ENCODE measurements around the gene CDR2. TPM values are rescaled to one million over a fixed set of nuclear protein-coding genes. Genes with fewer than 3 reads are reported as not detected.

Gene CDR2
- total RNA-seq, 1 donor, result 89.8 TPM

- H3K4me3 ChIP-seq (ENCODE audit: low read length), result no peak overlapping the region
- no peaks in the 10 kb centered on the region for H3K27me3 ChIP-seq (ENCODE audit: insufficient read depth, low read length)
- no peaks in the 10 kb centered on the region for H3K9me3 ChIP-seq (ENCODE audit: low read depth, low read length)
- peaks cover 11% of the 10 kb centered on the region for H3K4me1 ChIP-seq (ENCODE audit: insufficient read depth, low read length)
These were observed 26.1 kb downstream of the CDR2 start for GRCh38 chr16:22348291-22348690.

DNA sequence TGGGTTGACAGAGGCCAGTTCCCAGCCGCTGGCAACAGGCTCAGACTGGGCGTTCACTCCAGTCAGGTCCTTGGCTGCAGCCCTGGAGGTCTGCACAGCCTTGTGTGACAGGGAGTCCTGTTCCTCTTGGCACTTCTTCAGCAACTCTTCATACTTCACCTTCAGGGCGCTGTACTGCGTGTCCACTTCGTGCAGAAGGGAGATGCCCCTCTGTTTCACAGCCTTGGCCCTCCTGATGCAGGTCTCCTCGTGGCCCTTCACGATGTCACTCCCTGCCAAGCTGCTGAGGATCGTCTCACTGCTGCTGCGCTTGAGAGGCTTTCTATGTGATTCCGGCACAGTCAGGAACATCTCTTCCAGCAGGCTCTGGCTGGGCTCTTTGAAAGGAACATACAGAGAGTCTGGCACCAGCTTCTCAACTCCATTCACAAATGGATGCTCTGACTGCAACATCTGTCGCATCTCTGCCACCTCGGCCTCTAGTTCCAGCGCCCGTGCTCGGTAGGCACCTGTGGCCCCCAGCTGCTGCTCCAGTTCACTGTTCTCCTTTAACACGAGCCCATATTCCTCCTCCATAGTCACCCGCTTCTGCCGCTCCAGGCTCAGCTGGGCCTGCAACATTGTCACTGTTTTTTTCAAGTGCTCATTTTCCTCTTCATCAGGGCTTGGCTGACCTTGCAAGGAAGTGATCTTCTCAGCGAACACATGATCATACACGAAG is 27.2 kb downstream of the CDR2 start:
- H3K9me3 ChIP-seq (ENCODE audit: low read depth, low read length), result no peaks in the 10 kb centered on the region
- no peak overlapping the region for H3K4me3 ChIP-seq (ENCODE audit: low read length)
- peaks cover 1% of the 10 kb centered on the region for H3K4me1 ChIP-seq (ENCODE audit: insufficient read depth, low read length)
- H3K27me3 ChIP-seq (ENCODE audit: insufficient read depth, low read length), result no peaks in the 10 kb centered on the region

- no peaks in the 10 kb centered on the region for H3K4me1 ChIP-seq (ENCODE audit: insufficient read depth, low read length)
- H3K4me3 ChIP-seq (ENCODE audit: low read length), result no peak overlapping the region
- no peaks in the 10 kb centered on the region for H3K9me3 ChIP-seq (ENCODE audit: low read depth, low read length)
- no peaks in the 10 kb centered on the region for H3K27me3 ChIP-seq (ENCODE audit: insufficient read depth, low read length)
These were observed 27.9 kb downstream of the CDR2 start for GRCh38 chr16:22346483-22346882.

GRCh38 chr16:22342082-22342481 is 32.3 kb downstream of the CDR2 start:
- Histone ChIP-seq H3K4me3 (ENCODE audit: low read length) (no peak overlapping the region), H3K27me3 (ENCODE audit: insufficient read depth, low read length) (no peaks in the 10 kb centered on the region), H3K9me3 (ENCODE audit: low read depth, low read length) (peaks cover 10% of the 10 kb centered on the region), H3K4me1 (ENCODE audit: insufficient read depth, low read length) (no peaks in the 10 kb centered on the region)

DNA sequence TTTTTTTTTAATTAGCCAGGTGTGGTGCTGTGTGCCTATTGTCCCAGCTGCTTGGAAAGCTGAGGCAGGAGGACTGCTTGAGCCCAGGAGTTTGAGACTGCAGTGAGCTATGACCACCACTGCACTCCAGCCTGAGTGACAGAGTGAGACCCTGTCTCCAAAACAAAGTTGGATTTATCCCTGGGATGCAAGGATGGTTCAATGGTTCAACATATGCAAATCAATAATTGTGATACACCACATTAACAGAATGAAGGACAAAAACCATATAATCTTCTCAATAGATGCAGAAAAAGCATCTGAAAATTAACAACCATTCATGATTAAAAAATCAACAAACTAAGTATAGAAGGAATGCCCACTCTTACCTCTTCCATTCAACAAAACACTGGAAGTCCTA is 33.5 kb downstream of the CDR2 start:
- H3K4me3 ChIP-seq (ENCODE audit: low read length), result no peak overlapping the region
- H3K4me1 ChIP-seq (ENCODE audit: insufficient read depth, low read length), result no peaks in the 10 kb centered on the region
- H3K9me3 ChIP-seq (ENCODE audit: low read depth, low read length), result peaks cover 22% of the 10 kb centered on the region
- no peaks in the 10 kb centered on the region for H3K27me3 ChIP-seq (ENCODE audit: insufficient read depth, low read length)

DNA sequence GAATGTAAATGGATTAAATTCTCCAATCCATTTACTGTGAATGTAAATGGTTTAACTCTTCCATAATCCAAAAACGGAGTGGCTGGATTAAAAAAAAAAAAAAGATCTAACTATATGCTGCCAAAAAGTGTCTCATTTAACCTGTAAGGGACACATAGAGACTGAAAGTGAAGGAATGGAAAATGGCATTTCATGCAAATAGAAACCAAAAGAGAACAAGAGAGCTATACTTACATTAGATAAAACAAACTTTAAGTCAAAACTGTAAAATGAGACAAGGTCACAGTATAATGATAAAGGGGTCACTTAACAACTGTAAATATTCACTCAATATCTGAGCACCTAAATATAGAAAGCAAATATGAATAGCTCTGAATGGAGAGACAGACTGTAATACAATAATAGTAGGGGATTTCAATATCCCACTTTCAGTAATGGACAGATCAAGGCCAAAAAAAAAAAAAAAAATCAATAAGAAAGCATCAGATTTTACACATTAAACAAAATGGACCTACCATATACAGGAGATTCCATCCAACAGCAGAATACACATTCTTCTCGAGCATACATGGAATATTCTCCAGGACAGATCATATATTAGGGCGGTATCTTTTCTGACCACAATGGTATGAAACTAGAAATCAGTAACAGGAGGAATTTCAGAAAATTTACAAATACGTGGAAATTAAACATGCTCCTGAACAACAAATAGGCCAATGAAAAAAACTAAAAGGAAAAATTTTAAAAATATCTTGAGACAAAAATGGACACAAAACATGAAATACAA is 36.4 kb downstream of the CDR2 start:
- peaks cover 23% of the 10 kb centered on the region for H3K9me3 ChIP-seq (ENCODE audit: low read depth, low read length)
- H3K27me3 ChIP-seq (ENCODE audit: insufficient read depth, low read length), result no peaks in the 10 kb centered on the region
- H3K4me3 ChIP-seq (ENCODE audit: low read length), result no peak overlapping the region
- H3K4me1 ChIP-seq (ENCODE audit: insufficient read depth, low read length), result no peaks in the 10 kb centered on the region

GRCh38 chr16:22337045-22337444 is 37.4 kb downstream of the CDR2 start:
- Histone ChIP-seq H3K27me3 (ENCODE audit: insufficient read depth, low read length) (no peaks in the 10 kb centered on the region), H3K4me1 (ENCODE audit: insufficient read depth, low read length) (no peaks in the 10 kb centered on the region), H3K9me3 (ENCODE audit: low read depth, low read length) (peaks cover 23% of the 10 kb centered on the region), H3K4me3 (ENCODE audit: low read length) (no peak overlapping the region)

GRCh38 chr16:22336581-22336980 is 37.8 kb downstream of the CDR2 start:
- no peaks in the 10 kb centered on the region for H3K27me3 ChIP-seq (ENCODE audit: insufficient read depth, low read length)
- H3K4me1 ChIP-seq (ENCODE audit: insufficient read depth, low read length), result no peaks in the 10 kb centered on the region
- no peak overlapping the region for H3K4me3 ChIP-seq (ENCODE audit: low read length)
- peaks cover 23% of the 10 kb centered on the region for H3K9me3 ChIP-seq (ENCODE audit: low read depth, low read length)

DNA sequence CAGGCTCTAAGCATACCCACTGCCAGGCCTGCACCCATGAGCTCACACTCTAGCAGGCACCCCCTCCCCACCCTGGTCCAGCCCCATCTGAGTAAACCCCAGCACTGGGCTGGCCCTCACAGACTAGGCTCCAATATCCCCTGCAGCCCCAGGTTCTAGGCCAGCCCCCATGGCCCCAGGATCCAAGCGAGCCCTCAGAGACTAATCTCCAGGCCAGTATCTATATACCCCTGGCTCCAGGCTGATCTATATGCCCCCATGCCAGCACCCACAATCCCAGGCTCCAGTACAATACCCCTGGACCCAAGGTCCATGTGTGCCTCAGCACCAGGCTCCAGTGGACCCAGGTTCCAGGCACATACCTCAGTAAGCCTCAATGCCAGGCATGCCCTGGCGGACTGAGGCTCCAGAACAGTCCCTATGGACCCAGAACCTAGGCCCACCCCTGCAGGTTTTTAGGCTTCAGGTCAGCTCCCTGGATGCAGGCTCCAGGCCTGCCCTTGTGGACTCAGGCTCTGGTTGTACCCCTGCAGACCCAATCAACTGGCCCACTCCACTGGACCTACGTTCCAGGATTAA is 38.7 kb downstream of the CDR2 start:
- no peak overlapping the region for H3K4me3 ChIP-seq (ENCODE audit: low read length)
- peaks cover 23% of the 10 kb centered on the region for H3K9me3 ChIP-seq (ENCODE audit: low read depth, low read length)
- no peaks in the 10 kb centered on the region for H3K4me1 ChIP-seq (ENCODE audit: insufficient read depth, low read length)
- H3K27me3 ChIP-seq (ENCODE audit: insufficient read depth, low read length), result no peaks in the 10 kb centered on the region

DNA sequence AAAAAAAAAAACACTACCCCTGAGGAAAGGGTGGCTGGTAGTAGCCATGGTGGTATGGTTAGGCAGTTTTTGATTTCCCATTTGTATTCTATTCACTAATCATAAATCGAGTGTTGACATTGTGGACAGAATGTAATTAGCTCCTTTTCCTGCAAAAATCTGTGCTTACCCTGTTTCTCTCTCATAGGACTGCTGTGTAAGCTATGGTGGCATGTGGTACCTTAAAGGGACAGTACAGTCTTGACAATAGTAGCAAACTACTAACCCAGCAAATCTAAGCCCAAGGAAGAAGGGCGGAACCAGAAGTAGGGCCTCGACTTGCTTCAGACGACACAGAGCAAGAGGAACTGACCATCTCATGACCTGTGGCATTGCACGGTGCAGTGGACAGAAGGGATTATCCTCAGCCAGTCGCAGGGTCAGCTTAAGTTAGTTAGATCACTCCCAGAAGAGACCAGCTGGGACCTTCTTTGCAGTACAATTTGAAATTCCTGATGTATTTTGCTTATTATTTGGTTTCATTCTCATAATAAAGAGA is 40.9 kb downstream of the CDR2 start:
- H3K9me3 ChIP-seq (ENCODE audit: low read depth, low read length), result peaks cover 23% of the 10 kb centered on the region
- H3K27me3 ChIP-seq (ENCODE audit: insufficient read depth, low read length), result no peaks in the 10 kb centered on the region
- peaks cover 6% of the 10 kb centered on the region for H3K4me1 ChIP-seq (ENCODE audit: insufficient read depth, low read length)
- no peak overlapping the region for H3K4me3 ChIP-seq (ENCODE audit: low read length)

- Histone ChIP-seq H3K4me1 (ENCODE audit: insufficient read depth, low read length) (peaks cover 6% of the 10 kb centered on the region), H3K27me3 (ENCODE audit: insufficient read depth, low read length) (no peaks in the 10 kb centered on the region), H3K4me3 (ENCODE audit: low read length) (no peak overlapping the region), H3K9me3 (ENCODE audit: low read depth, low read length) (no peaks in the 10 kb centered on the region)
These were observed 44.1 kb downstream of the CDR2 start for GRCh38 chr16:22330326-22330725.

DNA sequence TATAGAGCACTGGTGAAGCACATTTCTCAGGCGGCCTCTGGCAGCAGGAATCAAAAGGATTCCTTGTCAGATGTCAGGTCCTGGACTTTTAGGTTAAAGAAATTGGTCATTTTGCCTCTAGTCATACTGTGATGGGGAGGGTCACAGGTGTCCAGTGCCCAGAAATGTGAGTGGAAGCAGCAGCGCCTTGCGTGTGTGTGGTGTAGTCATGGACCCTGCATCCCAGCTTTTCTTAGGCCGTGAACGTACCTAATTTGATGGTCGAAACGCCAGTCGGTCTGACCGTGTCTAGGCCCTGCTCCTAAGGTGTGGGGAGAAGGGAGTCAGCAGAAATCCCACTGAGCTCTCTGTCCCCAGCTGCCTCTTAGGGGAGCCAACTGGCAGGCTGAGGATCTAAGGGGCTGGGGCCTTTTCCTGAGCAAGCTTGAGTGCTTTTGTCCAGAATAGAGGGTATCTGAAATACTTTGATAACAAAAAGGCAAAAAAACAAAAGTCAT is 45.2 kb downstream of the CDR2 start:
- no peaks in the 10 kb centered on the region for H3K9me3 ChIP-seq (ENCODE audit: low read depth, low read length)
- H3K4me1 ChIP-seq (ENCODE audit: insufficient read depth, low read length), result peaks cover 6% of the 10 kb centered on the region
- no peaks in the 10 kb centered on the region for H3K27me3 ChIP-seq (ENCODE audit: insufficient read depth, low read length)
- H3K4me3 ChIP-seq (ENCODE audit: low read length), result no peak overlapping the region

- Histone ChIP-seq H3K9me3 (ENCODE audit: low read depth, low read length) (no peaks in the 10 kb centered on the region), H3K4me3 (ENCODE audit: low read length) (no peak overlapping the region), H3K4me1 (ENCODE audit: insufficient read depth, low read length) (peaks cover 6% of the 10 kb centered on the region), H3K27me3 (ENCODE audit: insufficient read depth, low read length) (no peaks in the 10 kb centered on the region)
These were observed 46.2 kb downstream of the CDR2 start for GRCh38 chr16:22328081-22328725.

- H3K4me1 ChIP-seq (ENCODE audit: insufficient read depth, low read length), result peaks cover 6% of the 10 kb centered on the region
These were observed 47.0 kb downstream of the CDR2 start for GRCh38 chr16:22327446-22327775.

More at GRCh38 chr16:22327446-22327775, 47.0 kb downstream of the CDR2 start:
- Histone ChIP-seq H3K9me3 (ENCODE audit: low read depth, low read length) (no peaks in the 10 kb centered on the region), H3K4me3 (ENCODE audit: low read length) (no peak overlapping the region), H3K27me3 (ENCODE audit: insufficient read depth, low read length) (no peaks in the 10 kb centered on the region)
